HG03469 (cell line): ENCODE measurements around the gene MYO3A.

Experiments
- ATAC-seq: cut with Tn5 transposase; IDR thresholded peaks from one replicate; pipeline ENCODE4 v1.9.1; 2021; ENCODE audit warnings: mild to moderate bottlenecking, moderate library complexity, moderate number of reproducible peaks; ENCODE audit not compliant: unreplicated experiment

Gene MYO3A

DNA sequence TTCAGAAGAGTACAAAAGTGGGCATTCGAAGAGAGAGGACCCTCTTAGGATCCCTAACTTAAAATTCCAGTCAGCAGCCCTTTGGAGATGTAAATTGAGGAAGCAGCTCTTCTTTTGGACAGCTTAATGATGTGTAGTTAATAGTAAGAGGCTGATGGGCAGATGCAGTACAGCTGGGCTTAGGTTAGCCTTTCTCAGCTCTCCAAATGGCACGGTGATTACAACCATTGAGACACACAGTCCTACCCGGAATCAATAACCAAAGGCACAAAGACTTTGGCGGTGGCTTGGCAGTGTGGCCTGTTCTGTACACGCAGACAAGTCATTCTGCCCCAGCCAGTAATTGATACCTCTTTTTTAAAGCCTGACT, 309.3 kb downstream of the MYO3A start:
- no peak for ATAC-seq

DNA sequence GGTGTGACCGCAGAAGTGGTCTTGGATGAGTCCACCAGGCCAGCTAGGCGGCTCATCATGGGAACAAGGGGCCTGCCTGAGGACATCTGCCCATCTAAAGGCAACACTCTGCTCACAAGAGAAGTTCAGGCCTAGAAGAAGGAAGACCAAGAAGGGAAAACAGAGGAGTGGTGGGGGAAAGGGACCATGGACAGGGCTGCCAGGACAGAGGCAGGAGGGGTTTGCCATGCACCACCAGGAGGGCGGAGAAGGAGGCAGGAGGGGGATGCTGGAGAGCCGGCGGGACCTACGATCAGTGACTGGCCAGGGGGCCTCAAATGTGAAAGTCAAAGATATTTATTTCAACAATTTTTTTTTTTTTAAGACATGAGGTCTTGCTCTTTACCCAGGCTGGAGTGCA, 315.7 kb downstream of the MYO3A start:
- no peak for ATAC-seq

DNA sequence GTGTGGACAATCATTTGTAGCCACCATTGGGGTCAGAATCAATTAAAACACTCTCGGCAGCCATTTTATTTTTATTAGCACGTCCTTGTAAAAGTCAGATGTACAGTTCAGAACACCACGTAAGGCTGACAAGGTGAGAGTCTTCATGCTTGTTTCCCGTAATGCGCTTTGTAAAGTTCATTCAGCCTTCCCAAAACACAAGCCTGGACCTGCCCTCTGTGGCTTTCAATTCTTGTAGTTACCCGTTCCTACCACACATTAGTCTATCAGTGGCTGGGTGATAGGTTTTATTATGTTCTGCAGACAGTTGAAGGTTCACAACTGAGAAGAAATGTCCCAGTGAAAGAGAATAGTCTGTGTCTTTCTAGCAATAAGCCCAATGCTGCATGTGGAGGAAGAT, 317.9 kb downstream of the MYO3A start:
- no peak for ATAC-seq

DNA sequence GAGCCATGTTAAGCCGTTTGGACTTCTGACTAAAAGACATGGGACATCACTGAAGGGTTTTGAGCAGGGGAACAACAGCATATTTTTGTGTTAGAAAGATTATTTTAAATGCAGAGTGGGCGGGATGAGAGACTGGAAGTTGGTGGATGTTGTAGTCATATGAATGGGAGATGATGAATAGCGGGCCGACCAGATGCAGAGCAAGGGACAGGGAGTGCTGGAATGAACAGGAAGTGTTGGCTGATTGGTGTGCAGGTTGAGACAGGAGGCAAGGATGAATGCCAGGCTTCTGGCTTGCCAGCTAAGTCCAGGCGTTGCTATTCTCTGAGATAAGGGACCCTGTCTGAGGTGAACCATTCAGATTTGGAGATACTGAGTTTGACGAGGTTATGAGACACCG, 320.6 kb downstream of the MYO3A start:
- no peak for ATAC-seq

DNA sequence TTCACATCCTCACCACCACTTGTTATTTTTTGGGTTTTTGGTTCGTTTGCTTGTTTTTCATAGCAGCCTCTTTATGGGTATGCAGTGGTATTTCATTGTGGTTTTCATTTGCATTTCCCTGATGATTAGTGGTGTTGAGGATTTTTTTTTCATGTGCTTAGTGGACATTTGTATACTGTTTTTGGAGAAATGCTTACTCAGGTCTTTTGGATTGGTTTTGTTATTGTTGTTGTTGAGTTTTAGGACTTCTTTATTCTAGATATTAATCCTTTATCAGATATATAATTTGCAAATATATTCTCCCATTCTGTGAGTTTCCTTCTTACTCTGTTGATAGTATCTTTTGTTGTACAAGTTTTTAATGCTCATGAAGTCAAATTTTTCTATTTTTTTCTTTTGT, 325.3 kb downstream of the MYO3A start:
- no peak for ATAC-seq
